Measurements from ENCODE around the gene SLC13A2. TPM values are rescaled to one million over a fixed set of nuclear protein-coding genes. Genes with fewer than 3 reads are reported as not detected.

Gene SLC13A2
- total RNA-seq, 4 donors from 2014 or later: not detected

- no peaks in the 10 kb centered on the region for H3K9me3 ChIP-seq
- intact Hi-C loops (cut with DNase I; ENCODE audit: low total_unique reads): loop anchor here (10.0 kb wide), 1 partner anchor 75 kb away; the partner anchor contains the start of gene RSKR
- TF ChIP-seq CTCF (IDR thresholded peaks at IDR 0.05): no peak
- H3K27me3 ChIP-seq: no peaks in the 10 kb centered on the region
- H3K36me3 ChIP-seq: no peaks in the 10 kb centered on the region
- H3K27ac ChIP-seq: no peak overlapping the region
- H3K4me3 ChIP-seq: no peak overlapping the region
- no peak for DNase-seq
- no peaks in the 10 kb centered on the region for H3K4me1 ChIP-seq
These were observed 66.8 kb downstream of the SLC13A2 start for GRCh38 chr17:28540231-28540630.

- H3K4me3 ChIP-seq: no peak overlapping the region
- H3K36me3 ChIP-seq: no peaks in the 10 kb centered on the region
- no peaks in the 10 kb centered on the region for H3K9me3 ChIP-seq
- no peaks in the 10 kb centered on the region for H3K27me3 ChIP-seq
- H3K27ac ChIP-seq: no peak overlapping the region
- intact Hi-C loops (cut with DNase I; ENCODE audit: low total_unique reads): loop anchor here (10.0 kb wide), 1 partner anchor 73 kb away; the partner anchor contains the start of gene RSKR
- no peak for DNase-seq
- no peaks in the 10 kb centered on the region for H3K4me1 ChIP-seq
- TF ChIP-seq CTCF (IDR thresholded peaks at IDR 0.05): no peak
- TF ChIP-seq POLR2A (IDR thresholded peaks at IDR 0.05): no peak
These were observed 68.0 kb downstream of the SLC13A2 start for GRCh38 chr17:28541439-28541838.

GRCh38 chr17:28544402-28545140 lies 71.1 kb downstream of the SLC13A2 start:
- TF ChIP-seq POLR2A (IDR thresholded peaks at IDR 0.05) (no peak), CTCF (IDR thresholded peaks at IDR 0.05) (no peak)
- H3K36me3 ChIP-seq: no peaks in the 10 kb centered on the region
- H3K4me1 ChIP-seq: no peaks in the 10 kb centered on the region
- H3K27me3 ChIP-seq: no peaks in the 10 kb centered on the region
- DNase-seq: no peak
- no peaks in the 10 kb centered on the region for H3K9me3 ChIP-seq
- H3K4me3 ChIP-seq: no peak overlapping the region
- intact Hi-C loops (cut with DNase I; ENCODE audit: low total_unique reads): loop anchor here (10.0 kb wide), 1 partner anchor 70 kb away; the partner anchor contains the start of gene RSKR
- H3K27ac ChIP-seq: no peak overlapping the region

GRCh38 chr17:28545141-28545503 lies 71.7 kb downstream of the SLC13A2 start:
- Histone ChIP-seq H3K36me3 (no peaks in the 10 kb centered on the region), H3K27me3 (no peaks in the 10 kb centered on the region), H3K4me3 (no peak overlapping the region), H3K9me3 (no peaks in the 10 kb centered on the region), H3K27ac (no peak overlapping the region), H3K4me1 (no peaks in the 10 kb centered on the region)
- no peak for DNase-seq
- intact Hi-C loops (cut with DNase I; ENCODE audit: low total_unique reads): loop anchor here (10.0 kb wide), 1 partner anchor 70 kb away; the partner anchor contains the start of gene RSKR
- TF ChIP-seq POLR2A (IDR thresholded peaks at IDR 0.05): no peak
- TF ChIP-seq CTCF (IDR thresholded peaks at IDR 0.05): no peak

- no peaks in the 10 kb centered on the region for H3K9me3 ChIP-seq
- DNase-seq: no peak
- no peaks in the 10 kb centered on the region for H3K27me3 ChIP-seq
- no peaks in the 10 kb centered on the region for H3K36me3 ChIP-seq
- TF ChIP-seq CTCF (IDR thresholded peaks at IDR 0.05) (no peak), POLR2A (IDR thresholded peaks at IDR 0.05) (no peak)
- intact Hi-C loops (cut with DNase I; ENCODE audit: low total_unique reads): loop anchor here (10.0 kb wide), 1 partner anchor 69 kb away; the partner anchor contains the start of gene RSKR
- H3K4me1 ChIP-seq: no peaks in the 10 kb centered on the region
- H3K27ac ChIP-seq: no peak overlapping the region
- H3K4me3 ChIP-seq: no peak overlapping the region
These were observed 72.5 kb downstream of the SLC13A2 start for GRCh38 chr17:28545787-28546415.

Measured in uterus (tissue), 4 donors.